ENCODE results near the gene CMTR2.
"Not testable (repeated sequence)": the region's sequence is repeated elsewhere in the genome, so short reads cannot be mapped to it uniquely, and the experiment has no call there.

CMTR2 gene, protein sequence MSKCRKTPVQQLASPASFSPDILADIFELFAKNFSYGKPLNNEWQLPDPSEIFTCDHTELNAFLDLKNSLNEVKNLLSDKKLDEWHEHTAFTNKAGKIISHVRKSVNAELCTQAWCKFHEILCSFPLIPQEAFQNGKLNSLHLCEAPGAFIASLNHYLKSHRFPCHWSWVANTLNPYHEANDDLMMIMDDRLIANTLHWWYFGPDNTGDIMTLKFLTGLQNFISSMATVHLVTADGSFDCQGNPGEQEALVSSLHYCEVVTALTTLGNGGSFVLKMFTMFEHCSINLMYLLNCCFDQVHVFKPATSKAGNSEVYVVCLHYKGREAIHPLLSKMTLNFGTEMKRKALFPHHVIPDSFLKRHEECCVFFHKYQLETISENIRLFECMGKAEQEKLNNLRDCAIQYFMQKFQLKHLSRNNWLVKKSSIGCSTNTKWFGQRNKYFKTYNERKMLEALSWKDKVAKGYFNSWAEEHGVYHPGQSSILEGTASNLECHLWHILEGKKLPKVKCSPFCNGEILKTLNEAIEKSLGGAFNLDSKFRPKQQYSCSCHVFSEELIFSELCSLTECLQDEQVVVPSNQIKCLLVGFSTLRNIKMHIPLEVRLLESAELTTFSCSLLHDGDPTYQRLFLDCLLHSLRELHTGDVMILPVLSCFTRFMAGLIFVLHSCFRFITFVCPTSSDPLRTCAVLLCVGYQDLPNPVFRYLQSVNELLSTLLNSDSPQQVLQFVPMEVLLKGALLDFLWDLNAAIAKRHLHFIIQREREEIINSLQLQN

DNA sequence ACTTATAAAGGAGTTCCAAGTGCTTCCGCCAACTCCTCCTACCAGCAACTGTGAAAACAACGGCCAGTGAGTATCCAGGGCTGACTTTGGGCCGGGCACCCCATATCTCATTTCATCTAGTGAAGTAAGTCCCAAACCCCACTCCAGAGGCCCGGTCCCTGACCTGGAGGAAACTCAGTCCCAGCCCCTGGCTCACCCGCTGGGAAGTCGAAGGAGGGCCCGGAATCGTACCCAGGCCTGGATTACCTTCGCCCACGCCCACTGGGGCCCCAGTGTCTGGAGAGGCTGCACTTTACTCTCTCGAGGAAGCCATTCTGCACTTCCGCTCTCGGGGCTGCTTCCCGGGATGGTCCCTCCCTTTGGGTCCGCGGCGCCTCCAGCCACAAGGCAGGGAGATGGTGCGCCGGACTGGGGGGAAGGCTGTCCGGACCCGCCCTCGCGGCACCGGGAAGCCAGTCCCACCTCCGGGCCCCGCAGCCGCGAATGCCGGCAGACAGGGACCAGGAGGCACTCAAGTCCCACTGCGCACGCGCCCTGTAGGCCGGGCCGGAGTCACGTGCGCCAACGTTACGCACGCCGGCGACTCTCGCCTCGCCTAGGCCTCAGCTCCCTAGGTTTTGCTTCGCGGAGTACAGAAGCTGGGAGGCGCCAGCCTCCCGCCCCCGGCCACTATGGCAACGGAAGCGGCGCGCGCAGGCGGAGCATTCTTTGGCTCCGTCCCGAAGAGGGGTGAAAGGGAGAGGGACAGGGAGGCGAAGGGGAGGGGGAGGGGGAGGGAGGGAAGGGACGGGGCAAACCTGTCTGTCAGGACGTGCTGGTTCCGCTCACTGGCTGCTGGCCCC is at the start of gene CMTR2:
Gene CMTR2 (minus strand): TSS at position 513 of the 842 bp plus-strand sequence. CDS start 3,482 bp downstream, outside the sequence.
- peak; percentile 66 to 80 (median 76) for DNase-seq (ENCODE audit: low read depth in 3 of 3, low spot score in 1 of 3)

DNA sequence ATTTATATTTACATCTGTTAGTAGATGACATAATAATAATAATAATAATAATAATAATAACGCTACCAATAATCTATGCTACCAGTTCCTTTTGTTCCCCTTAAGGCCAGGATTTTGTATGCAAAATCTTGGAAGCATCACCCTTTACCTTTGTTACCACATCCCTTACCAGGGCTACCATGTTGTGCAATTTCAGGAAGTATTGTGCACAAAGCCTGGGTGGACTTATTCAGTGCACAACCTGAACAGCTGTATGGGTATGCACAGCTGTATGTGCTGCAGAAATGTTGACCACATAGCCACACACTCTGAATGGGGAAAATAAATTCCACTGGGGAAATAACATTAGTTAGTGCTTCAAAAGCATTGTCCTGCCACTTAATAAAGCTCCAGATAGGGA is 49.4 kb upstream of the CMTR2 start:
- DNase-seq (ENCODE audit: low read depth in 3 of 3, low spot score in 1 of 3): no peak

DNA sequence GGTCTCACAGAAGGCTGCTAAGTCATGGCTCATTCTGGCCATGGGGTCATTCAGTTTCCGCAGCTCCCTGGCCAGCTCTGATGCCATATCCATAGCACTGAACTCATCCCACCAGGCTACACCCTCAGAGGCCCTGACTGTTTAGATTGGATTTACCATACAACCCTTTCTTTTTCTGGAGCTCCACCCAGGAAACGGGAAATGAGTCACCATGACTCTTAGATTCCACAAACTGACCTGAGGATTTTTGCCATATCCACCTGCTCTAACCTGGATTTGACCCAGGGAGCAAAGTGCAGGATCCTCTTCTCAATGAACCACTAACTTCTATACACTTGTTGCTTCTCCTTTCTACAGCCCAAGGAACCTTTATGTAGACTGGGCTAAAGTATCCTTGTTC is 49.0 kb upstream of the CMTR2 start:
- no peak for DNase-seq (ENCODE audit: low read depth in 3 of 3, low spot score in 1 of 3)

DNA sequence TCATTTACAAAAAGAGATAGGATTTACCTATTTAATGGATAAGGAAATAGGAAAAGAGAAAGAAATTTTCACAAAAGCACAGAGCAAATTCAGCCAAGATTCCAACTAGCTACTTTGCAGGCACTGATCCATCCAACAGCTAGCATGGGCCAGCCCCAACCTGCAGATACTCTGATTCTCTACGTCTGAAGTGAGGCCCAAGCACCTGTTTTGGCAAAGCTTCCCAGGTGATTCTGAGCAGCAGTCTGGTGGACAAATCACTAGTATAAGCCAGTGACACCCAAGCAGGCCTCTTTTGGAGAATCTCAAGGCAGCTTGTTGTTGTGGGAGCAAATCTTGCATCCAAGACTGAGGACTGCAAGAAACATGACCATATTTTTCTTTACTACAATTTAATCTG is 48.4 kb upstream of the CMTR2 start:
- DNase-seq (ENCODE audit: low read depth in 3 of 3, low spot score in 1 of 3): no peak

DNA sequence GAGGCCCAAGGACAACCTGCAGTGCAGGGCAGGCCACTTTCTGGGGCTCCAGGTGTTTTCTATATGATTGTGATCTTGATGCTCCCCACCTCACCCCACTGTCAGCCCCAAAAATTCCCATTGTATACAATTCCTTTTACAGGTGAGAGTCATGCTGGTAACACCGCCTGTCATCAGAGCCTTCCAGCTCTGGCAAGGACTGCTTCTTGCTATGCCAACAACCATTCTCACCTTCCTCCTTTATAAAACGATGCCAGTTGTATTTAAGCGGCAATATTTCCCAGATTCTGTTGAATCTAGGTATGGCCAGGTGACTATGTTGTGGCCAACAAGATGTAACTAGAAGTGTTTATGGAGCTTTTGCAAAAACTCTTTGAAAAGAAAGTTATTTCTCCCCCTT is 38.9 kb upstream of the CMTR2 start:
- DNase-seq (ENCODE audit: low read depth in 3 of 3, low spot score in 1 of 3): no peak

DNA sequence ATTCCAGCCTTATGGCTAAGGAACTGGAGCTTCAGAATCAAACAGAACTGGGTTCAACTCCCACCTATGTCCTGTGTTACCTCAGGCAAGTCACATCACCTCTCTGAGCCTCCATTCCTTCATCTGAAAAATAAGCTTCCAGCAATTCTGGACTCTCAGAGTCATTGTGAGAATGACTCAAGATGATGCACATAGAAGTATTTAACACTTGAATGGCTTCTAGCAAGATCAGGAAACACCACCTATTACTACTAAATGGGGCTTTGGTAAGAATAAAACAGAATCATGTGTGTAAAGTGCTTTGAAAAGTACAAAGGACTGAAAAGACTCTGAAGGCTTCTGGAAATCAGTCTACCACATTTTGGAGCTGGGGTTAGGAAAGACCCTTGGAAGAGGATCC is 38.5 kb upstream of the CMTR2 start:
- DNase-seq (ENCODE audit: low read depth in 3 of 3, low spot score in 1 of 3): no peak

DNA sequence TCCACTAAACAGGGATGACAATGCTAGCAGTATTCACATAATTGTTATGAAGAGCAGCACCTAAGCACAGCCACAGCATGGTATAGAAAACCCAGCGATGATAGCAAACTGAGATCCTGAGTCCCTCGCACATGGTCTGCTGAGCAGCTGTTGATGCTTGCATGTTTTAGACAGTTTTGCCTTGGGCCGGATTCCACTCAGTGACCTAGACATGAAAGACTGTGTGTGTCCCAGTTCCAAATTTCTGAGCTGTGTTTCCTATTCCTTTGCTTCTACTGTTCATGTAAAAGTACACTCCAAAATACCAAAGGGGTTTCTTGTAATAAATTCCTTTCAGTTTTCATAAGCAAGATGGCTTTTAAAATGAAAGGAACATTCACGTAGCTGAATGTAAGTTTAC is 30.8 kb upstream of the CMTR2 start:
- DNase-seq (ENCODE audit: low read depth in 3 of 3, low spot score in 1 of 3): no peak

DNA sequence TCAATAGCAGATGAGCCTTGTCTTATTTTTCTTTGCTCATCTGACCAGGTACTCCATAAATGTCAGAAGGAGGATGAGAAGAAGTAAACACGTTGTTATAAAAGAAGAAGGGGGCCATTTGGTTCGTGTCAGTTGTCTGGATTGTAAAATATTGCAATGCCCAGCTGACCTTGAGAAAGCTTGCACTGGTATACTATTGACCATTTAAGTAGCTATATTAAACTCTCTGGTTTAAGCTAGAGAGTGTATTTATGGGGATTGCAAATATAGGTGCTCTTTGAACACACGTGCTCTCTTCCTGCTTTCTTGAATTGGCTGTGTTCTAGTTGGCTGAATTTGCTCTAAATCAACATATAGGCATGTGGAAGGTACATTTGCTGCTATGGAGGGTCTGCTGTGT is 26.1 kb upstream of the CMTR2 start:
- DNase-seq (ENCODE audit: low read depth in 3 of 3, low spot score in 1 of 3): no peak

DNA sequence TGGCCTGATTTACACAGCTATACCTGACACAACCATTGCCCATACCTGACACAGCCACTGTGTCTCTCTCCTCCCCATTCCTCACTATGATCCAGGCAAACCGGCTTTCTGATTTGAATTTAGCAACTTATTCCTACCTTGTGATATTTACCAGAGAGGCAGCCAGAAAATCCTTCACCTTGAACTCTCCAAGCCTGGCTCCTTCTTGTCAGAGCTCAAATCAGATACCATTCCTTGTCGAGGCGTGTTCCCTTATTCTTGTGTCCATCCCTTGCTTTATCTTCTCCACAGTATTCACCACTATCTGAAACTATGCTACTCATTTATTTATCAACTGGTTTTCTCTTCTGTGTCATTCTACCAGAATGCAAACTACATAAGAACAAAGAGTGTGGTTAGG is 24.4 kb upstream of the CMTR2 start:
- DNase-seq (ENCODE audit: low read depth in 3 of 3, low spot score in 1 of 3): not testable (repeated sequence)

DNA sequence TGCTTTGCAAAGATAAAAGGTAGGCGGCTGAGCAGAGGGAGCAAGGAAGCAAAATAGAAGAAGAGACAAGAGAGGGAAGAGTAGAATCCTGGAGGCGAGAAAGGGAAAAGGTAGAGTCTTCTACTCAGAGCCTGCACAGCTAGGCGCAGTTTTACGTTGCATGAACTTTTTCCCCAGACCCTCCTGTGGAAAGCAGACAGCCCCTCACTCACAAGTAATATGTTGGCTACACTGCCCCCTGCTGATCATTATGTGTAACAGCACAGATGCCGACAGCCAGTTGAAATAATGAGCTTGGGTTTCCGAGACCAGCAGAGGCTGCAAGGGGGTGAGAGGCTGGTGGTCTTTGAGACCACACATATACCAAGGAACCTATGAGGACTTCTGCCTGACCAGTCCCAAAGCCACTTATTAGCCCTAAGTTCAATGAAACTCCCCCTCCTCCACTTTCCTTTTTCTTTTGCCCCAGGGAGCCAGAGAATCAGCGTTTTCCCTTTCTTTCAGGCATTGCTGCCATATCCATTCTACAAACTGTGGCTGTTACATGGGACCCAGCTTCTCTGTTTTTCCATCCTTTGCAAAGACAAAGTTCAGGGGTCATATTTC is 22.5 kb upstream of the CMTR2 start:
- DNase-seq (ENCODE audit: low read depth in 3 of 3, low spot score in 1 of 3): no peak

DNA sequence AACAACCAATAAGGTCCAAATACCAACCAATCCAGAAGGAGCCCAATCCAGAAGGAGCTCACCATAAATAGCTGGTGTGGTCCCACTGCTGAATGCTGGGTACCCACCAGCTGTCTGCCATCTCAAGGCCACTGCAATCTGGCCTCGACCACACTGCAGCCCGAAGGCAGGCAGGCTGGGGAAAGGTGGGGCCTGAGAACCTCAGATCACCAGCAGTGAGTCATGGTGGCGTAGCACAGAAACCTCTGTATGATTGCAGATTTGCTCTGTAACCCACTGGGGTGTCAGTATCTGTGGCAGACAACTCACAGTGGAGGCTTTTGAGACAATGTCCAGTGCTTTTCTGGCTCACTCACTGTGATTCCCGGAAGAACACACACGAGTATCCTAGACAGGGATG is 14.7 kb upstream of the CMTR2 start:
- no peak for DNase-seq (ENCODE audit: low read depth in 3 of 3, low spot score in 1 of 3)

DNA sequence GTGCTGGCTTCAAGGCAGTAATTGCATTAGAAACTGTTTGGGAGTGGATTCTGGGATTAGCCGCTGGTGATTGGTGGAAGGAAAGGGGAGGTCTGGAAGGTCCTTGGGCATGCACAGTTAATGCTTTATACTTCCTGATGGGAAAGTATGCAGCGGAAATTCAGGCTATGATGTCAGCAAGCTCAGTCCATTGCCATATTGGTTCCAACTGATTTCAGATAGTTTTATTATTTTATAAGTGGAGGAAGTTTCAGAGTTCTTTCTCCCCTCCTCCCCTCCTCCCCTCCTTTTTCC is 8.1 kb upstream of the CMTR2 start:
- no peak for DNase-seq (ENCODE audit: low read depth in 3 of 3, low spot score in 1 of 3)

DNA sequence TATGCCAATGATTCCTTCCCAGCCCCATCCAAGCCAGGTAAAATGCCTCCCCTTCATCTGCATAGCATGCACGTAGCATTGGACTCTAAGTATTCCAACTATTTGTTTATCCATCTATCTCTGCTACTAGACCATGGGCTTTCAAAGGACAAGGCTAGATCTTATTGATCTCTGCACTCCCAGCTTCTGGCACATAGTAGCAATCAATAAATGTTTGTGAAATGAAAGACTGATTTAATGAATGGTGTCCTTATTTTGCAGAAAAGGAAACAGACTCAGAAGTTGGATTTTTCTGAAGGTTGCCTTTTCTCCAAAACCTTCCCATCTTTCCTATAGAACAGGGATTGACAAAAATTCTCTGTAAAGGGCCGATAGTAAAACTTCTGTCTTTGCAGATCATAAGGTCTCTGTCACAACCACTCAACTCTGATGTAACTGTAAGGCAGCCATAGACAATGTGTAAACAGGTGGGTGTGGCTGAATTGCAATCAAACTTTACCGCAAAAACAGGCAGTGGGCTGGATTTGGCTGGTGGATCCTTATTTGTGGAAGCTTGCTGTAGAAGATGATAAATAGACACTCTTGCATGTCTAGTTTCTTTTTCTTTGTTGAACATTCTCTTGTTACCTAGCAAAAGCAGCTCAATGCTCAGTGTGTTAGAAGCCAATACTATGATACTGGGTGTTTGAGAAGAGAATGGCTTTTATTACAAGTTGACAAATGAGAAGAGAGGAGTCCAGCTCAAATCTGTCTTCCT is 7.6 kb upstream of the CMTR2 start:
- no peak for DNase-seq (ENCODE audit: low read depth in 3 of 3, low spot score in 1 of 3)

DNA sequence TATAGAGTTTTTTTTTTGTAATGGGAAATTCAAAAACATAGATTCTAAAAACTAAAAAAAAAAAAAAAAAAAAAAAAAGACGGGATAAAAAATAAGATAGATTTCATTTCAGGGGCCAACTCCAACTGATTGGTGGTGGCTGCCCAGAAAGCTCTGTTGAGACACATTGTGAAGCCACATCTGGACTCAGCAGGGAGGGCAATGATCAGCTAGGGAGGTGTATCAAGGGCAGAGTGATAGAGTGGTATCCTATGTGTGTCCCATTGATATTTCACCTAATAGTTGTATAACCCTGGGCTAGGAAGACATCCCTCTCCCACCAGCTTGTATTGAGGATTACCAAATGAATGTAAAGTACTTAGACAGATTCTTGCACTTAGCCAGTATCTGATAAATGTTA is 6.7 kb upstream of the CMTR2 start:
- no peak for DNase-seq (ENCODE audit: low read depth in 3 of 3, low spot score in 1 of 3)

DNA sequence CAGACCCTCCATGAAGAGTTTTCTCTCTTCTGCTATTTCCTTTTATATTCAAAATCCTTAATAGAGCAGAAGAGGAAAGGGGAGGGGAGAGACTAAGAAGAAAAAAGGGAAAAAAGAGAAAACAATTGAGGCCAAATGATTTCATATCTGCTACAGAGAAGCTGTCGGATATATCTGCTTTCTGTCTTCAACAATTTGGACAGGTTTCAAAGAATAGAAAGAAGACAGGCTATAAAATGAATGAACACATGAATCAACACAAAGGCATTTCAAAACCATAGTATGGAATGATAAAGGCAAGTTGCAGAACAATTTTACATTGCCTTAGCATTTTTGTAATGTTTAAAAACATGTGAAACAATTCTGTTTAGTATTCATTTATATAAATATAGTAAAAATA is 4.7 kb upstream of the CMTR2 start:
- DNase-seq (ENCODE audit: low read depth in 3 of 3, low spot score in 1 of 3): no peak

DNA sequence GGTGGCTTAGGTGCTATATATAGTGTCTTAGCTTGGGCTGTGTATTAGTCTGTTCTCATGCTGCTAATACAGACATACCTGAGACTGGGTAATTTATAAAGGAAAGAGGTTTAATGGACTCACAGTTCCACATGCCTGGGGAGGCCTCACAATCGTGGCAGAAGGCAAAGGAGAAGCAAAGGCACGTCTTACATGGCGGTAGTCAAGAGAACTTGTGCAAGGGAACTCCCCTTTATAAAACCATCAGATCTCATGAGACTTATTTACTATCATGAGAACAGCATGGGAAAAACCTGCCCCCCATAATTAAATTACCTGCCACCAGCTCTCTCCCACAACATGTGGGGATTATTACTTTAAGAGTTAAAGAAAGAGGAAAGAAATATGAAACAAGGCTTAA is 2.9 kb upstream of the CMTR2 start:
- DNase-seq (ENCODE audit: low read depth in 3 of 3, low spot score in 1 of 3): not testable (repeated sequence)

DNA sequence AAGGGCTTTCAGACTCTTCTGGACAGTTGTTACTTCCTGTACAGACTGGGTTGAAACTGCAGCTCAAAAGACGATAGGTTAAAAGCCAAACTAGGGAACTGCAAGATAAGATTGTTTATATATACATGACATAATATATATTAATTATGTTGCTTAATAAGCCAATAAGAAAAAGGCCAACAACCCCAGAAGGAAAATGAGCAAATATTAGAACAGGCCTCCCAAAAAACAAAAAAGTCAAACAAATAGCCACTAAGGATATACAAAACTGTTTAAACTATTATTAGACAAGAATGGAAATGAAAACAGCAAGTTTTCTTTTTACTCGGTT is 495 bp upstream of the CMTR2 start:
- no peak for DNase-seq (ENCODE audit: low read depth in 3 of 3, low spot score in 1 of 3)

DNA sequence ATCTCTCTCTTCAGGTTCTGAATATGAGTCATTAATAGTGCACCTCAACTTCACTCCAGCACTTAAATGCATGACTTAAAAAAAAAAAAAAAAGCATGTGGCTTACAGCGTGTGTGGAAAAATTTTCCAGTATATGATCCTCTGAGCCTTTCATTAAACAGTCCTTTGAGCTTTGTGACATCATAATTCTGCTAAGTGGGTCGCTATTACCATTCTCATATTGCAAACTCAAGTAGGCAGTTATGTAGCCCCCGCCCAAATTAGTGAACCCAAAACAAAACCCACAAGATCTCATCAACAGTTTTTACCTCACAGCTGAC is 672 bp downstream of the CMTR2 start:
- DNase-seq (ENCODE audit: low read depth in 3 of 3, low spot score in 1 of 3): no peak

DNA sequence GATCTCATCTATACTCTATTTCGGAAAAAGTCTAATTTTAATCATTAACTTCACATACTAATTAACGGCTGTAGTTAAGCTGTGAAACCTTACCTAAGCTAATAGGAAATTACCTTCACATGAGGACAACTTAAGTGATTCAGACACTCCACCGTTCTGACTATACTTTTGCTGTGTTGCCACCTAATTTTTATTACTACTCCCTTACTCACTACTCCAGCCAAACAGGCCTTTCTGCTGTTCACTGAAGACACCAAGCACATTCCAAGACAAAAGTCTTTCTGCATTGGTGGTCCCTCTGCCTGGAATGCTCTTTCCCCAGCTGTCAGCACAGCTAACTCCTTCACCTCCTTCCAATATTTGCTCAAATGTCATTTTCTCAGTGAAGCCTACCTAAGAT is 1.3 kb downstream of the CMTR2 start:
- no peak for DNase-seq (ENCODE audit: low read depth in 3 of 3, low spot score in 1 of 3)

DNA sequence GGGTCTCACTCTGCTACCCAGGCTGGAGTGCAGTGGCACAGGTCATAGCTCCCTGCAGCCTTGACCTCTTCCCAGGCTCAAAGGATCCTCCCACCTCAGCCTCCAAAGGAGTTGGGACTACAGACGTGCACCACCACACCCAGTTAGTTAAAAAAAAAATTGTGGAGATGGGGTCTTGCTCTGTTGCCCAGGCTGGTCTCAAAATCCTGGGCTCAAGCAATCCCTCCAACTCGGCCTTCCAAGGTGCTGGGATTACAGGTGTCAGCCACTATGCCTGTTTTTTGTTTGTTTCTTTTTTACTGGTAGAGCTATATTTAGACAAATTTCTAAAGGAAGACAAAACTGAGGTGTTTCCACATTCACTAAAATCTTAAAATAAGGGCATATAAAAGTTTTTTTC is 1.7 kb downstream of the CMTR2 start:
- DNase-seq (ENCODE audit: low read depth in 3 of 3, low spot score in 1 of 3): no peak

DNA sequence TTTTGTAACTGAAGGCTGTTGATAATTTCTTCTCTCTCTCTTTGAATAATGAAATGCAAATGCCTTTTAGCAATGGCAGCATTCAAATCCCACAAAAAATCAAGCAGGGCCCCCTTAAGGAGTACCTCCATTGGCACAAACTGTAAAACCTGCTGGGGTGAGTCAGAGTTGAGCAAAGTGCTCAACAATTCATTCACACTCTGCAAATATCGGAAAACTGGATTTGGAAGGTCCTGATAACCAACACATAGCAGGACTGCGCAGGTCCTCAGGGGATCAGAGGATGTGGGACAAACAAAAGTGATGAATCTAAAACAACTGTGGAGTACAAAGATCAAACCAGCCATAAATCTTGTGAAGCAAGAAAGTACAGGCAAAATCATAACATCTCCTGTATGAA is 5.6 kb downstream of the CMTR2 start:
- no peak for DNase-seq (ENCODE audit: low read depth in 3 of 3, low spot score in 1 of 3)
